Activated T-cell treated with anti-CD3 and anti-CD28 coated beads, Interleukin-2, amount 50 U/mL, for 72 hours (primary cell): ENCODE results near the gene BRIP1. TPM values are rescaled to one million over a fixed set of nuclear protein-coding genes. Genes with fewer than 3 reads are reported as not detected.

Experiments
- ATAC-seq, 2 donors: fragments of 150-1000 bp; cut with Tn5 transposase; replicated peaks in 1 of 2; 2 replicates each; pipeline ENCODE4 v1.10.0; 2021; ENCODE audit warnings: moderate library complexity in 2 of 2, mild to moderate bottlenecking in 1 of 2
- DNase-seq, 2 donors: peaks; one replicate each; pipeline ENCODE4 v3.0.0; 2021 to 2022; ENCODE audit warnings: mixed read lengths in 1 of 2
- H3K27ac Mint-ChIP-seq: one replicate; pipeline ENCODE4 v1.8.0; 2022; ENCODE audit warnings: mild to moderate bottlenecking, moderate library complexity, mixed read lengths
- H3K27me3 Mint-ChIP-seq: one replicate; pipeline ENCODE4 v1.8.0; 2022; ENCODE audit warnings: low read depth, mixed read lengths
- H3K36me3 Mint-ChIP-seq, 2 donors: one replicate each; pipeline ENCODE4 v1.8.0; 2022; ENCODE audit warnings: mixed read lengths in 2 of 2, mild to moderate bottlenecking in 1 of 2; ENCODE audit not compliant: insufficient read depth in 2 of 2
- H3K4me1 Mint-ChIP-seq: one replicate; pipeline ENCODE4 v1.8.0; 2022; ENCODE audit warnings: low read depth, mixed read lengths
- H3K4me3 Mint-ChIP-seq, 2 donors: one replicate each; pipeline ENCODE4 v1.8.0; 2022; ENCODE audit warnings: mild to moderate bottlenecking in 2 of 2, mixed read lengths in 2 of 2, moderate library complexity in 2 of 2
- H3K9me3 Mint-ChIP-seq, 2 donors: one replicate each; pipeline ENCODE4 v1.8.0; 2022; ENCODE audit warnings: mixed read lengths in 2 of 2
- total RNA-seq, 2 donors: library from RNA; stranded (reverse); gene quantifications; one replicate each; pipeline ENCODE4 v1.2.3, GENCODE V29; 2022

The BRIP1 gene
- total RNA-seq, 2 donors from 2014 or later, result 10.8 to 12.7 TPM

DNA sequence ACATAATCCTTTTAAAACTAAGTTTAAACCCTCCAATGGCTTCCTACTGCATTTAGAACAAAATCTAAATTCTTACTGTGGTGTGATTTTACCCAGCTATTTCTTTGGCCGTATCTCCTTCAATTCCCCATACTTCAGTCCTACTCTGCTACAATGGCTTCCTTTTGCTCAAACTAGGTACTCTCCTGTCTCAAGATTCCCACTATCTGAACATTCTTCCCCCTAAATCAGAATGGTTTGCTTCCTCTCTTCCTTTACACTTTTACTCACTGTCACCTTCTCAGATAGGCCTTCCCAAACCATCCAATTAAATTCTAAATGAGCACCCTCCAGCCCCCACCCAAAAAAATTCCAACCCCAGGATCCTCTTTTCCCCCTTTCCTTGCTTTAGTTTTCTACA lies 109.2 kb downstream of the BRIP1 start:
- no peak for ATAC-seq
- H3K9me3 Mint-ChIP-seq, result no peaks in the 10 kb centered on the region
- no peak overlapping the region for H3K27ac Mint-ChIP-seq
- H3K4me3 Mint-ChIP-seq, result no peak overlapping the region
- DNase-seq, result no peak
- H3K27me3 Mint-ChIP-seq, result no peaks in the 10 kb centered on the region
- peaks cover 0 to 6% of the 10 kb centered on the region in 2 donors for H3K36me3 Mint-ChIP-seq
- peaks cover 5% of the 10 kb centered on the region for H3K4me1 Mint-ChIP-seq

DNA sequence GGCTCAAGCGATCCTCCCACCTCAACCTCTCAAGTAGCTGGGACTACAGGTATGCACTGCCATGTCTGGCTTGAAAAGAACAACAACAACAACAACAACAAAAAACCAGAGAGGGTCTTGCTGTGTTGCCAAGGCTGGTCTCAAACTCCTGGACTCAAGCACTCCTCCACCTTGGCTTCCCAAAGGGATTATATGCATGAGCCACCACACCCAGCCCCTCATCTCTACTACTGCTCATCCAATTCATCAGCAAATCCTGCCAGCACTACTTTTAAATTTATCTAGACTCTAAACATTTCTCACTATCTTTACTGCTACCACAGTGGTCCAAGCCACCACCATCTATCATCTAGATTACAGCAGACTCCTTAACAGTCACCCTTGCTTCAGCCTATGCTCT lies 109.6 kb downstream of the BRIP1 start:
- ATAC-seq (no peak), DNase-seq (no peak)
- Mint-ChIP-seq H3K4me1 (peaks cover 5% of the 10 kb centered on the region), H3K27me3 (no peaks in the 10 kb centered on the region), H3K4me3 (no peak overlapping the region), H3K9me3 (no peaks in the 10 kb centered on the region), H3K27ac (no peak overlapping the region), H3K36me3 (peaks cover 0 to 4% of the 10 kb centered on the region in 2 donors)

DNA sequence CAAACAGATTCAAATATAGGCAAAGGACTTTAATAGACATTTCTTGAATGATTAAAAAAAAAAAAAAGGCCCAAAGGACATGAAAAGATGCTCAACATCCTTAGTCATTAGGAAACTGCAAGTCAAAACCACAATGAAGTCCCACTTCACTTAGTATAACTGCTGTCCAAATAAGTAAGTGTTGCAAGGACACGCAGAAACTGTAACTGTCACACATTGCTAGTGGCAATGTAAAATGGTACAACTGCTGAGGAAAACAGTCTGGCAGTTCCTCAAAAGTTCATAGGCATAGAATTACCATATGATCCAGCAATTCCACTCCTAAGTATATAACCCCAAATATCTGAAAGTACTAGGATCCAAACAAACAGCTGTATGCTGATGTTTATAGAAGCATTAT lies 112.7 kb downstream of the BRIP1 start:
- no peak overlapping the region for H3K4me3 Mint-ChIP-seq
- peaks cover 9 to 11% of the 10 kb centered on the region in 2 donors for H3K36me3 Mint-ChIP-seq
- H3K27me3 Mint-ChIP-seq, result no peaks in the 10 kb centered on the region
- ATAC-seq, result peak; percentile 40 to 57
- DNase-seq, result no peak
- H3K27ac Mint-ChIP-seq, result peak overlapping the region; percentile 52
- peaks cover 3% of the 10 kb centered on the region in 2 donors for H3K9me3 Mint-ChIP-seq
- no peaks in the 10 kb centered on the region for H3K4me1 Mint-ChIP-seq

DNA sequence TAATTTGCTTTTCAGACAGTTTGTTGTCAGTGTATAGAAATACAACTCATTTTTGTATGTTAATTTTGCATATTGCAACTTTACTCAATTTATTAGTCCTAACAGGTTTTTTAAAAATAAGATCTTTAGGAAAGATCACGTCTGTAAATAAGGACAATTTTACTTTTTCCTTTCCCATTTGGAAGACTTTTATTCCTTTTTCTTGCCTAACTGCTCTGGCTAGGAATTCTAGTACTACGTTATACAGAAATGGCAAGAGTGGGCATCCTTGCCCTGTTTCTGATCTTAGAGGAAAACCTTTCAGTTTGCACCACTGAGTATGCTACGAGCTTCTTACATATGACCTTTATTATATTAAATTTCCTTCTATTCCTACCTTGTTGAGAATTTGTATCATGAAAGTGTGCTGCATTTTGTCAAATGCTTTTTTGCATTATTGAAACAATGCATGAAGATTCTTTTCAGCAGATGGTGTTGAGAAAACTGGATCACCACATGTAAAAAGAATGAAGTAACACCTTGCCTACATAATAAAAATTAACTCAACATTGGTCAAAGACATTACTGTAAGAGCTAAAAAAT lies 113.4 kb downstream of the BRIP1 start:
- Mint-ChIP-seq H3K4me1 (no peaks in the 10 kb centered on the region), H3K9me3 (peaks cover 3% of the 10 kb centered on the region in 2 donors), H3K36me3 (peaks cover 9 to 12% of the 10 kb centered on the region in 2 donors)

DNA sequence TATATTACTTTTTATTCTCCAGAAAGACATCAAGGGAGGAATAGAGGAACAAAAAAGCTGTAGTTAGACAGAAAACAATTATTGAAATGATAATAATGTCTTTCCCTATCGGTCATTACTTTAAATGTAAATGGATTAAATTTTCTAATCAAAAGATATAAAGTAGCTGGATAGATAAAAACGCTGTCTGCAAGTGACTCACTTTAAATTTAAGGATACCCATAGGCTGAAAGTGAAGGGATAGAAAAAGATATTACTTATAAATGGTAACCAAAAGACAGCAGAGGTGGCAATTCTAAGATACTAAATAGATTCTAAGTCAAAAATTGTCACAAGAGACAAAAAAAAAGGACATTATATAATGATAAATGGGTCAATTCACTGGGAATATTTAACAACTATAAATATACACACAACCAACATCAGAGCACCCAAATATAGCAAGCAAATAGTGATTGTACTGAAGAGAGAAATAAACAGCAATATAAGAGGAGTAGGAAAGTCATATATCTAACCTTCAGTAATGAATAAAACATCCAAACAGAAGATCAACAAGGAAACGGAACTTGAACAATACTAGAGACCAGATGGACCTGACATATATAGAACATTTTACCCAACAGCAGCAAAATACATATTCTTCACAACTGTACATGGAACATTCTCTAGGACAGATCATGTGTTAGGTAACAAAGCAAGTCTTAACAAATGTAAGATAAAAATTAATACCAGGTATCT lies 116.9 kb downstream of the BRIP1 start:
- Mint-ChIP-seq H3K27ac (no peak overlapping the region), H3K4me3 (no peak overlapping the region), H3K4me1 (no peaks in the 10 kb centered on the region), H3K27me3 (no peaks in the 10 kb centered on the region), H3K9me3 (peaks cover 3 to 4% of the 10 kb centered on the region in 2 donors), H3K36me3 (peaks cover 13 to 20% of the 10 kb centered on the region in 2 donors)
- ATAC-seq, result no peak
- no peak for DNase-seq

More for the DNA sequence above, 113.4 kb downstream of the BRIP1 start:
- DNase-seq, result no peak
- H3K27me3 Mint-ChIP-seq, result no peaks in the 10 kb centered on the region
- no peak for ATAC-seq
- no peak overlapping the region for H3K4me3 Mint-ChIP-seq
- H3K27ac Mint-ChIP-seq, result no peak overlapping the region

DNA sequence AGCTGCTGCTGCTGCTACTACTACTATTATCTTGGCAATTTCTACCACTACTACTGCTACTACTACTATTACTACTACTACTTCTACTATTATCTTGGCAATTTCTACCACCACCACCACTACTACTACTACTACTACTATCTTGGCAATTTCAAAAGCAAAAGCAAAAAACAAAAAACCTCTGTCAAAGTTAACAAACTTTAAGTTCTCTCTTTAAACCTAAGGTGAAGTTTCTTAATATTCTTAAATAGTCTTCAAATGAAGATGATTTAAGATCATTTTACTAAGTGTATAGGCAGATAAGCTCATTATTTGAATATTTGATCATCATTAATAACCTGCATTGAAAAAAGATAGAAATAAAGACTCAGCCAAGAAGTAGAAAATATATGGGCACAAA lies 118.5 kb downstream of the BRIP1 start:
- H3K27me3 Mint-ChIP-seq, result no peaks in the 10 kb centered on the region
- no peak overlapping the region for H3K4me3 Mint-ChIP-seq
- no peak overlapping the region for H3K27ac Mint-ChIP-seq
- H3K36me3 Mint-ChIP-seq, result peaks cover 19 to 25% of the 10 kb centered on the region in 2 donors
- peaks cover 3 to 8% of the 10 kb centered on the region in 2 donors for H3K9me3 Mint-ChIP-seq
- DNase-seq (no peak), ATAC-seq (no peak)
- no peaks in the 10 kb centered on the region for H3K4me1 Mint-ChIP-seq

DNA sequence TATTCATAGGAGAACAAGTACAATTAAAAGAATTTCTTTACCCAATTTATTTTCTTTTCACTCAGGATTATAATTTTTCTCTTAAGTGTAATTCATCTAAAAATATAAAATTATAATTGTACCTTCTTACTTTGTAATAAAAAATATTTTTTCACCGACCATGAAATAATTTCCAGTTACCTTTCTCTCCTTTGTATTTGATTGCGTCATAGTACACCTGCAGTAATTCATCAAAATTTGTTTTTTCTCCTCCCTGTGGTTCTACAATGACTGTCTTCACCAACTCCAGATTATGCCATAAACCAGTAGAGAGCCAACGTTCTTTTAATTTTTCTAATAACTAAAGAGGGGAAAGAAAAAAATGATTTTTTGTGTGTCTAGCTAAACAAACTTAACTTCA lies 119.1 kb downstream of the BRIP1 start:
- H3K4me3 Mint-ChIP-seq, result no peak overlapping the region
- H3K27me3 Mint-ChIP-seq, result no peaks in the 10 kb centered on the region
- ATAC-seq, result no peak
- no peaks in the 10 kb centered on the region for H3K4me1 Mint-ChIP-seq
- DNase-seq, result no peak
- H3K9me3 Mint-ChIP-seq, result peaks cover 3 to 8% of the 10 kb centered on the region in 2 donors
- no peak overlapping the region for H3K27ac Mint-ChIP-seq
- H3K36me3 Mint-ChIP-seq, result peaks cover 20 to 25% of the 10 kb centered on the region in 2 donors

DNA sequence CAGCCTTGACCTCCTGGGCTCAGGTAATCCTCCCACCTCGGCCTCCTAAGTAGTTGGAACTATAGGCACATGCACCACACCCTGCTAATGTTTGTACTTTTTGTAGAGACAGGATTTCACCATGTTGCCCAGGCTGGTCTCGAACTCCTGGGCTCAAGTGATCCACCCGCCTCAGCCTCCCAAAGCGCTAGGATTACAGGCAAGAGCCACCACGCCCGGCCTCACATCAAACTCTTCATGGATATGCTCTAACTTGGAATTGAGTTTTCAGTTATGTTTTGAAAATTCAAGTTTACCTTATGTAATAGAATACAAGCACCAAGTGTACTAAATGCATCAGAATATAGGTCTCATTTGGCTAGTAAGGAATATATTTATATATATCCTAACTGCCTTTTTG lies 119.6 kb downstream of the BRIP1 start:
- Mint-ChIP-seq H3K27me3 (no peaks in the 10 kb centered on the region), H3K36me3 (peaks cover 23 to 29% of the 10 kb centered on the region in 2 donors), H3K9me3 (peaks cover 3 to 8% of the 10 kb centered on the region in 2 donors), H3K27ac (no peak overlapping the region), H3K4me1 (no peaks in the 10 kb centered on the region), H3K4me3 (no peak overlapping the region)
- ATAC-seq, result no peak
- no peak for DNase-seq

DNA sequence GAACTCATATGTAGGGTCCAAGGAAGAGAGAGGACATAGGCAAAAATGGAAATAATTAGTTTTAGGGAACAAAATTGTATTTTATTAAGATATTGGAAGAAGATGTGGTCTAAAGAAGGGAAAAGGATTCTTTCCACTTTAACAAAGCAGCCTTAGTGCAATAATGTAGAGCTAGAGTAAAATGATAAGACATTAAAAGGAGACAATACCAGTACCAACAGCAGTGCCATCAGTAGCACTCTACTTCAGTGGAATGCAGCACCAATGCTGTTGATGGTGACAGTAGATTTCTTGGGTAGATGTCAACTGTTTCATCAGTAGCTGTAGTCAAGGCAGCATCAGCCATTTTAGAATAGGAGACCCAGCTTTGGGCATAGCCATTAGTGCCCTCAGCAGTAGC lies 124.3 kb downstream of the BRIP1 start:
- Mint-ChIP-seq H3K4me3 (no peak overlapping the region), H3K9me3 (peaks cover 0 to 4% of the 10 kb centered on the region in 2 donors), H3K4me1 (no peaks in the 10 kb centered on the region), H3K27me3 (no peaks in the 10 kb centered on the region), H3K36me3 (peaks cover 20 to 26% of the 10 kb centered on the region in 2 donors), H3K27ac (no peak overlapping the region)
- DNase-seq (no peak), ATAC-seq (no peak)

DNA sequence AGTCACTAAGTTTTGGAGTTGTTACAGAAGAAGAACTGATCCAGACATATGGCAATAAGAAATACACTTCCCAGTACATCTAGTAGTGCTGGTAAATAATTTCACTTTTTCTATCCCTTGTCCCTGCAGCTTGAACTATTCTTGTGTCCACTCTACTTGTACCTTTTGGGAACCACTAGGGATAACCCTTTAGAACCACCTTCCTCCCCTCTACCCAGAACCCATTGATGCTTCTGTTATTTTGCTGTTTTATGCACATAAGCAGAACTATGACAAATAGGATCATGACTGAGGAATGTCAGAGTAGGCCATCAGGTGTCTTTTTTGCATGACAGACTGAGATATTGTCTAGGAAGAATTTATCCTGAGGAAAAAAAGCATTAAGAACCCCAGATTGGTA lies 125.1 kb downstream of the BRIP1 start:
- no peak overlapping the region for H3K27ac Mint-ChIP-seq
- H3K4me1 Mint-ChIP-seq, result no peaks in the 10 kb centered on the region
- H3K9me3 Mint-ChIP-seq, result peaks cover 0 to 4% of the 10 kb centered on the region in 2 donors
- ATAC-seq (no peak), DNase-seq (no peak)
- H3K4me3 Mint-ChIP-seq, result no peak overlapping the region
- no peaks in the 10 kb centered on the region for H3K27me3 Mint-ChIP-seq
- peaks cover 20 to 26% of the 10 kb centered on the region in 2 donors for H3K36me3 Mint-ChIP-seq

DNA sequence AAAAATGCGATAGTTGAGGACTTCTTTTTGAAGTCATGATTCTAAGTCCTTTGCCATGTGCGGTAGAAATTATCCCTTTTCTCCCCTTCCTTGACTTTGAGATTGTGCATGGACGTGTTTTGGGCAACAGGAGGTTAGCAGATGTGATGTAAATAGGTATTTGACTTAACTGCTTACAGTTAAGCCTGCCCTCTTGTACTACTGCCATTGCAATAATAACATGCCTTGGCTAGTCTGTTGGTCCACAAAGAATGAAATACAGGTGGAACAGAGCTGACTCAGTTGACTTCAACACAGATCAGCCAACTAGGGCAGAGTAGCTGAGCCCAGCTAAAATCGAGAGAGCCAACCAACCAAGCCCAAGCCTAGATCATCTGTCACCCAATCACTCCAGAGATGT lies 125.5 kb downstream of the BRIP1 start:
- DNase-seq (no peak), ATAC-seq (no peak)
- no peaks in the 10 kb centered on the region for H3K27me3 Mint-ChIP-seq
- H3K4me3 Mint-ChIP-seq, result no peak overlapping the region
- no peak overlapping the region for H3K27ac Mint-ChIP-seq
- peaks cover 20 to 26% of the 10 kb centered on the region in 2 donors for H3K36me3 Mint-ChIP-seq
- peaks cover 0 to 4% of the 10 kb centered on the region in 2 donors for H3K9me3 Mint-ChIP-seq
- no peaks in the 10 kb centered on the region for H3K4me1 Mint-ChIP-seq

DNA sequence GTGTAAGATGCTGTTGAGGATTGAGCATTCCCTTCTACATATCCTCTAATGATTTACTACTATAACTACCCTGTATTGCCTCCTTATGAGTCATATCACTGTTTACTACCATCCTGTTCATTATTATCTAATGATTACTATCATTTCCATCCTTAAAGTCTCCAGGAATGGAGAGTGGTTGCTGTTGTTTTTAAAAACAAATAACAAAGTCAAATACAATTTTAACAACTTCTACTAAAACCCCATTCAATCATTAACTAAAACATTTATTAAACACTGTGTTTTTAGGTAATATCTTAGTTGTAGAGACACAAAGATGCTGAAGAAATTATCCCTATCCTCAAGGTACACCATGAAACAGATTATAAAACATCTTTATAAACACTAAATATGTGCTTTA lies 126.9 kb downstream of the BRIP1 start:
- peaks cover 17 to 21% of the 10 kb centered on the region in 2 donors for H3K36me3 Mint-ChIP-seq
- ATAC-seq (no peak), DNase-seq (no peak)

DNA sequence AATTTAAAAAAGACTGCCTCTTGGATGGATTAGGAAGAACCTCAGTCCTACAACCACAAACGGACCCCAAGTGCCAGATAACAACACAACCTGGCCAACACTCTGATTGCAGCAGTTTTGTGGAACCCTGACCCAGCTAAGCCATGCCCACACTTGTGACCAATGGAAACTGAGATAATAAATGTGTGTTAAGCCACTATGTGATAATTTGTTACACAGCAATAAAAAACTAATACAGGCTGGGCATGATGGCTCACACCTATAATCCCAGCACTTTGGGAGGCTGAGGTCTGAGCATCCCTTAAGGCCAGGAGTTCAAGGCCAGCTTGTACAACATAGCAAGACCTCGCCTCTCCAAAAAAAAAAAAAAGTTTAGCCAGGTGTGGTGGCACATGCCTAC lies 127.5 kb downstream of the BRIP1 start:
- H3K27me3 Mint-ChIP-seq, result no peaks in the 10 kb centered on the region

More for the DNA sequence above, 126.9 kb downstream of the BRIP1 start:
- Mint-ChIP-seq H3K27me3 (no peaks in the 10 kb centered on the region), H3K9me3 (peaks cover 0 to 4% of the 10 kb centered on the region in 2 donors), H3K4me1 (no peaks in the 10 kb centered on the region), H3K4me3 (no peak overlapping the region), H3K27ac (no peak overlapping the region)

More for the DNA sequence above, 127.5 kb downstream of the BRIP1 start:
- H3K9me3 Mint-ChIP-seq, result no peaks in the 10 kb centered on the region
- no peaks in the 10 kb centered on the region for H3K4me1 Mint-ChIP-seq
- H3K36me3 Mint-ChIP-seq, result peaks cover 13 to 15% of the 10 kb centered on the region in 2 donors
- no peak for DNase-seq
- no peak overlapping the region for H3K4me3 Mint-ChIP-seq
- no peak overlapping the region for H3K27ac Mint-ChIP-seq
- no peak for ATAC-seq
